IgD-negative memory B cell (primary cell): ENCODE results near the gene GRIFIN. TPM values are rescaled to one million over a fixed set of nuclear protein-coding genes. Genes with fewer than 3 reads are reported as not detected.

Experiments used
- H3K27ac Mint-ChIP-seq, 3 donors: one replicate each; pipeline ENCODE4 v1.8.0; 2020 to 2022; ENCODE audit warnings: mild to moderate bottlenecking in 3 of 3, mixed read lengths in 3 of 3, moderate library complexity in 1 of 3
- H3K27me3 Mint-ChIP-seq: one replicate; pipeline ENCODE4 v1.8.0; 2021; ENCODE audit warnings: mixed read lengths
- H3K36me3 Mint-ChIP-seq: one replicate; pipeline ENCODE4 v1.8.0; 2020; ENCODE audit warnings: mild to moderate bottlenecking, mixed read lengths
- H3K4me1 Mint-ChIP-seq, 3 donors: one replicate each; pipeline ENCODE4 v1.8.0; 2020 to 2022; ENCODE audit warnings: mixed read lengths in 3 of 3, mild to moderate bottlenecking in 1 of 3
- H3K4me3 Mint-ChIP-seq, 4 donors: one replicate each; pipeline ENCODE4 v1.8.0; 2020 to 2022; ENCODE audit warnings: mild to moderate bottlenecking in 4 of 4, mixed read lengths in 4 of 4, moderate library complexity in 3 of 4
- H3K9me3 Mint-ChIP-seq, 3 donors: one replicate each; pipeline ENCODE4 v1.8.0; 2020 to 2021; ENCODE audit warnings: mixed read lengths in 3 of 3, mild to moderate bottlenecking in 1 of 3
- polyA plus RNA-seq: library from polyadenylated mRNA; unstranded; fragments of 300-500 nt; fragmentation: Illumina TruSeq; gene quantifications from one replicate; pipeline ENCODE4 v1.2.3, GENCODE V29; 2021

The GRIFIN gene
- polyA plus RNA-seq, 1 donor from 2014 or later = not detected

- H3K9me3 Mint-ChIP-seq = no peaks in the 10 kb centered on the region
- peaks cover 0 to 6% (median 0%) of the 10 kb centered on the region in 3 donors for H3K4me1 Mint-ChIP-seq
- H3K27me3 Mint-ChIP-seq = no peaks in the 10 kb centered on the region
- no peaks in the 10 kb centered on the region for H3K36me3 Mint-ChIP-seq
- no peak overlapping the region for H3K27ac Mint-ChIP-seq
- no peak overlapping the region for H3K4me3 Mint-ChIP-seq
These were observed 39.7 kb downstream of the GRIFIN start for GRCh38 chr7:2436341-2437104.

- Mint-ChIP-seq H3K36me3 (peaks cover 5% of the 10 kb centered on the region), H3K27me3 (no peaks in the 10 kb centered on the region), H3K27ac (no peak overlapping the region), H3K9me3 (peaks cover 0 to 5% (median 5%) of the 10 kb centered on the region in 3 donors), H3K4me1 (peaks cover 0 to 6% (median 4%) of the 10 kb centered on the region in 3 donors), H3K4me3 (no peak overlapping the region)
These were observed 41.1 kb downstream of the GRIFIN start for GRCh38 chr7:2435146-2435545.

- peaks cover 0 to 8% (median 4%) of the 10 kb centered on the region in 3 donors for H3K4me1 Mint-ChIP-seq
- no peaks in the 10 kb centered on the region for H3K27me3 Mint-ChIP-seq
- no peak overlapping the region for H3K4me3 Mint-ChIP-seq
- peaks cover 7% of the 10 kb centered on the region for H3K36me3 Mint-ChIP-seq
- no peak overlapping the region for H3K27ac Mint-ChIP-seq
- peaks cover 0 to 5% (median 5%) of the 10 kb centered on the region in 3 donors for H3K9me3 Mint-ChIP-seq
These were observed 42.3 kb downstream of the GRIFIN start for GRCh38 chr7:2433713-2434550.

GRCh38 chr7:2432910-2433712 is 43.1 kb downstream of the GRIFIN start:
- H3K9me3 Mint-ChIP-seq = peaks cover 0 to 5% (median 5%) of the 10 kb centered on the region in 3 donors
- H3K4me1 Mint-ChIP-seq = peaks cover 0 to 8% (median 4%) of the 10 kb centered on the region in 3 donors
- no peak overlapping the region for H3K27ac Mint-ChIP-seq

GRCh38 chr7:2431260-2431867 is 44.8 kb downstream of the GRIFIN start:
- Mint-ChIP-seq H3K9me3 (peaks cover 0 to 5% (median 5%) of the 10 kb centered on the region in 3 donors), H3K36me3 (peaks cover 9% of the 10 kb centered on the region), H3K27me3 (no peaks in the 10 kb centered on the region), H3K27ac (no peak overlapping the region), H3K4me1 (peaks cover 0 to 11% (median 4%) of the 10 kb centered on the region in 3 donors), H3K4me3 (no peak overlapping the region)

More at GRCh38 chr7:2432910-2433712, 43.1 kb downstream of the GRIFIN start:
- Mint-ChIP-seq H3K4me3 (no peak overlapping the region), H3K36me3 (peaks cover 7% of the 10 kb centered on the region), H3K27me3 (no peaks in the 10 kb centered on the region)

GRCh38 chr7:2425749-2426148 is 50.4 kb downstream of the GRIFIN start:
- H3K36me3 Mint-ChIP-seq = peaks cover 5% of the 10 kb centered on the region
- no peaks in the 10 kb centered on the region for H3K27me3 Mint-ChIP-seq
- H3K4me1 Mint-ChIP-seq = peaks cover under 1 to 12% (median 4%) of the 10 kb centered on the region in 3 donors
- peaks cover 0 to under 1% (median under 1%) of the 10 kb centered on the region in 3 donors for H3K9me3 Mint-ChIP-seq
- peak overlapping the region in 1 of 3 donors; percentile 21 for H3K27ac Mint-ChIP-seq
- H3K4me3 Mint-ChIP-seq = no peak overlapping the region

Other genes with a start within 250 kb of the GRIFIN start
- 133 TPM for gene MAD1L1, start 243.5 kb downstream of the GRIFIN start, polyA plus RNA-seq
- 67.8 TPM for gene MRM2, start 234.2 kb downstream of the GRIFIN start, polyA plus RNA-seq
- gene NUDT1, start 234.2 kb downstream of the GRIFIN start, polyA plus RNA-seq = 52.1 TPM
- 61.3 TPM for gene SNX8, start 162.0 kb downstream of the GRIFIN start, polyA plus RNA-seq
- 84.4 TPM for gene EIF3B, start 121.6 kb downstream of the GRIFIN start, polyA plus RNA-seq
- 24.9 TPM for gene CHST12, start 72.8 kb downstream of the GRIFIN start, polyA plus RNA-seq
- 1.7 TPM for gene LFNG, start 43.4 kb upstream of the GRIFIN start, polyA plus RNA-seq
- 39.4 TPM for gene BRAT1, start 79.1 kb upstream of the GRIFIN start, polyA plus RNA-seq
- gene IQCE, start 82.6 kb upstream of the GRIFIN start, polyA plus RNA-seq = 2.3 TPM
- gene TTYH3, start 155.6 kb upstream of the GRIFIN start, polyA plus RNA-seq = 2.0 TPM
- gene AMZ1, start 211.8 kb upstream of the GRIFIN start, polyA plus RNA-seq = 1.9 TPM